ENCODE data around the gene CANT1.

CANT1 gene

GRCh38 chr17:78993981-78994671, 15.4 kb downstream of the CANT1 start:
- TF ChIP-seq CTCF (conservative IDR thresholded peaks at IDR 0.05; ENCODE audit: control insufficient read depth, insufficient read depth, low read depth, low read length), result no peak
- H3K4me3 ChIP-seq (ENCODE audit: control insufficient read depth, low read depth, low read length), result no peak overlapping the region
- no peak for DNase-seq (ENCODE audit: low read depth)

GRCh38 chr17:78993241-78993956, 16.2 kb downstream of the CANT1 start:
- TF ChIP-seq CTCF (conservative IDR thresholded peaks at IDR 0.05; ENCODE audit: control insufficient read depth, insufficient read depth, low read depth, low read length), result peak; percentile 68
- H3K4me3 ChIP-seq (ENCODE audit: control insufficient read depth, low read depth, low read length), result no peak overlapping the region
- peak; percentile 54 for DNase-seq (ENCODE audit: low read depth)

GRCh38 chr17:78992542-78993212, 16.9 kb downstream of the CANT1 start:
- no peak for DNase-seq (ENCODE audit: low read depth)
- H3K4me3 ChIP-seq (ENCODE audit: control insufficient read depth, low read depth, low read length), result no peak overlapping the region
- no peak for TF ChIP-seq CTCF (conservative IDR thresholded peaks at IDR 0.05; ENCODE audit: control insufficient read depth, insufficient read depth, low read depth, low read length)

- no peak overlapping the region for H3K4me3 ChIP-seq (ENCODE audit: control insufficient read depth, low read depth, low read length)
- no peak for TF ChIP-seq CTCF (conservative IDR thresholded peaks at IDR 0.05; ENCODE audit: control insufficient read depth, insufficient read depth, low read depth, low read length)
- DNase-seq (ENCODE audit: low read depth), result no peak
Measured at GRCh38 chr17:78991906-78992532, 17.5 kb downstream of the CANT1 start.

- no peak for TF ChIP-seq CTCF (conservative IDR thresholded peaks at IDR 0.05; ENCODE audit: control insufficient read depth, insufficient read depth, low read depth, low read length)
- no peak for DNase-seq (ENCODE audit: low read depth)
- no peak overlapping the region for H3K4me3 ChIP-seq (ENCODE audit: control insufficient read depth, low read depth, low read length)
Measured at GRCh38 chr17:78991017-78991738, 18.4 kb downstream of the CANT1 start.
